SK-N-SH (cell line): ENCODE results near the gene DUS4L. TPM values are rescaled to one million over a fixed set of nuclear protein-coding genes. Genes with fewer than 3 reads are reported as not detected.

ENCODE experiments used
- CTCF ChIA-PET: fragments of 300-600, 350-600 bp; formaldehyde crosslinking; extraction: SDS; loops from one replicate; lab custom pipeline; 2021; lab: Yijun Ruan, JAX
- POLR2A ChIA-PET: fragments of 350-600 bp; sonication (Branson Sonifier 250); formaldehyde crosslinking; extraction: SDS; loops from one replicate; lab custom pipeline; 2020; ENCODE audit warnings: antibody characterized with exemption, inconsistent platforms; lab: Yijun Ruan, JAX
- DNase-seq: peaks from one replicate; pipeline ENCODE4 v3.0.0; 2012
- H2AFZ ChIP-seq: fragments of 200-600 bp; sonication (generic); 2 replicates; pipeline ENCODE4 v1.8.1; 2016; ENCODE audit warnings: antibody characterized with exemption, mild to moderate bottlenecking, low read depth
- H3F3A ChIP-seq: fragments of 200-600 bp; sonication (generic); replicated peaks from 2 replicates; pipeline ENCODE3; 2016; ENCODE audit warnings: antibody characterized with exemption, mild to moderate bottlenecking; ENCODE audit not compliant: insufficient read depth
- H3K27ac ChIP-seq, 2 experiments: fragments of 200-500 bp in 1 of 2; fragments of 200-600 bp in 1 of 2; sonication (Bioruptor generic) in 1 of 2; sonication (generic), shearing (Covaris generic) in 1 of 2; 2 replicates each; pipeline versions ENCODE4 v1.5.1 to v1.6.1; 2014 to 2016; ENCODE audit warnings: low read depth in 2 of 2, inconsistent platforms in 1 of 2, low read length in 1 of 2, mild to moderate bottlenecking in 1 of 2, mixed read lengths in 1 of 2
- H3K27me3 ChIP-seq: fragments of 200-600 bp; sonication (generic), shearing (Covaris generic); 2 replicates; pipeline ENCODE4 v1.6.1; 2016; ENCODE audit warnings: mixed run types; ENCODE audit not compliant: insufficient read depth
- H3K36me3 ChIP-seq, 2 experiments: fragments of 200-500 bp in 1 of 2; fragments of 200-600 bp in 1 of 2; sonication (Bioruptor generic) in 1 of 2; sonication (generic) in 1 of 2; replicated peaks in 1 of 2; 2 replicates each; pipeline versions ENCODE3 to v1.5.1; 2014 to 2016; ENCODE audit warnings: low read length in 1 of 2, mild to moderate bottlenecking in 1 of 2; ENCODE audit not compliant: insufficient read depth in 2 of 2, control insufficient read depth in 1 of 2
- H3K4me1 ChIP-seq, 2 experiments: fragments of 200-500 bp in 1 of 2; fragments of 200-600 bp in 1 of 2; sonication (Bioruptor generic) in 1 of 2; sonication (generic), shearing (Covaris generic) in 1 of 2; 2 replicates each; pipeline versions ENCODE4 v1.5.1 to v1.6.1; 2014 to 2016; ENCODE audit warnings: low read depth in 1 of 2, low read length in 1 of 2, mixed run types in 1 of 2; ENCODE audit not compliant: insufficient read depth in 2 of 2, control insufficient read depth in 1 of 2
- H3K4me2 ChIP-seq: fragments of 200-600 bp; sonication (generic), shearing (Covaris generic); 2 replicates; pipeline ENCODE4 v1.6.1; 2017; ENCODE audit warnings: mixed run types
- H3K4me3 ChIP-seq, 2 experiments: fragments of 200-500 bp in 1 of 2; fragments of 200-600 bp in 1 of 2; sonication (Bioruptor generic) in 1 of 2; sonication (generic), shearing (Covaris generic) in 1 of 2; 2 replicates each; pipeline versions ENCODE4 v1.5.1 to v1.8.1; 2014 to 2016; ENCODE audit warnings: low read depth in 2 of 2, inconsistent platforms in 1 of 2, low read length in 1 of 2, mild to moderate bottlenecking in 1 of 2, mixed read lengths in 1 of 2, moderate library complexity in 1 of 2
- H3K79me2 ChIP-seq: fragments of 200-600 bp; sonication (generic); 2 replicates; pipeline ENCODE4 v1.8.1; 2017; ENCODE audit warnings: mild to moderate bottlenecking; ENCODE audit not compliant: insufficient read depth
- H3K9ac ChIP-seq: fragments of 200-600 bp; sonication (generic); 2 replicates; pipeline ENCODE4 v1.6.1; 2017; ENCODE audit warnings: mixed run types
- H3K9me2 ChIP-seq: fragments of 200-600 bp; sonication (generic); 2 replicates; pipeline ENCODE4 v1.6.1; 2017; ENCODE audit warnings: mixed run types
- H3K9me3 ChIP-seq: fragments of 200-600 bp; sonication (generic); 2 replicates; pipeline ENCODE4 v1.6.1; 2017; ENCODE audit warnings: mixed run types, mild to moderate bottlenecking, moderate library complexity
- H4K20me1 ChIP-seq: fragments of 200-600 bp; sonication (generic); 2 replicates; pipeline ENCODE4 v1.6.1; 2017; ENCODE audit warnings: mild to moderate bottlenecking, mixed run types; ENCODE audit not compliant: insufficient read depth
- CHD2 ChIP-seq: fragments of 150-350 bp; IDR thresholded peaks from 2 replicates; pipeline ENCODE4 v1.6.1; 2018; ENCODE audit warnings: low read length; ENCODE audit not compliant: partially characterized antibody
- EP300 ChIP-seq, 2 experiments: IDR thresholded peaks; 2 replicates each; pipeline versions ENCODE4 v1.4.0 to v1.6.1; 2012; ENCODE audit warnings: borderline replicate concordance in 1 of 2, low read depth in 1 of 2, low read length in 1 of 2
- FOSL2 ChIP-seq: IDR thresholded peaks from 2 replicates; pipeline ENCODE4 v1.4.0; 2012; ENCODE audit warnings: low read depth, mild to moderate bottlenecking, moderate library complexity, borderline replicate concordance
- FOXM1 ChIP-seq: IDR thresholded peaks from 2 replicates; pipeline ENCODE4 v1.4.0; 2012; ENCODE audit warnings: low read depth, mild to moderate bottlenecking
- GABPA ChIP-seq: IDR thresholded peaks from 2 replicates; pipeline ENCODE4 v1.4.0; 2012; ENCODE audit warnings: low read depth, mild to moderate bottlenecking
- GATA2 ChIP-seq: sonication (generic); formaldehyde crosslinking; IDR thresholded peaks from 2 replicates; pipeline ENCODE4 v1.5.0; 2020; ENCODE audit warnings: mild to moderate bottlenecking, missing genetic modification reagents
- JUND ChIP-seq: IDR thresholded peaks from 2 replicates; pipeline ENCODE4 v1.4.0; 2012
- MEF2A ChIP-seq: IDR thresholded peaks from 2 replicates; pipeline ENCODE4 v1.4.0; 2012; ENCODE audit warnings: low read depth, borderline replicate concordance
- NFIC ChIP-seq: IDR thresholded peaks from 2 replicates; pipeline ENCODE4 v1.4.0; 2012; ENCODE audit warnings: borderline replicate concordance
- POLR2AphosphoS5 ChIP-seq: IDR thresholded peaks from 2 replicates; pipeline ENCODE4 v1.6.1; 2012; ENCODE audit warnings: low read depth, low read length
- RAD21 ChIP-seq: IDR thresholded peaks from 2 replicates; pipeline ENCODE4 v1.6.1; 2012; ENCODE audit warnings: mild to moderate bottlenecking, low read length
- RXRA ChIP-seq: IDR thresholded peaks from 2 replicates; pipeline ENCODE4 v1.4.0; 2012; ENCODE audit warnings: low read depth, mild to moderate bottlenecking, borderline replicate concordance
- SIN3A ChIP-seq: IDR thresholded peaks from 2 replicates; pipeline ENCODE4 v1.6.1; 2012; ENCODE audit warnings: low read depth, mild to moderate bottlenecking, low read length, moderate library complexity, borderline replicate concordance
- SMC3 ChIP-seq: IDR thresholded peaks from 2 replicates; pipeline ENCODE4 v1.6.1; 2012; ENCODE audit warnings: low read depth, low read length, improper control_type of control experiment
- TAF1 ChIP-seq: IDR thresholded peaks from 2 replicates; pipeline ENCODE4 v1.6.1; 2012; ENCODE audit warnings: low read depth, mild to moderate bottlenecking, low read length, moderate library complexity, borderline replicate concordance
- TEAD4 ChIP-seq: IDR thresholded peaks from 2 replicates; pipeline ENCODE4 v1.4.0; 2012; ENCODE audit warnings: mild to moderate bottlenecking, borderline replicate concordance; ENCODE audit not compliant: insufficient read depth
- YY1 ChIP-seq: IDR thresholded peaks from 2 replicates; pipeline ENCODE4 v1.4.0; 2012; ENCODE audit warnings: low read depth, mild to moderate bottlenecking
- polyA plus RNA-seq, 3 experiments: library from polyadenylated mRNA; depleted of rRNA; stranded (reverse); fragments of >200 nt; gene quantifications; 2 replicates each; pipeline ENCODE4 v1.2.3, GENCODE V29; 2012
- TF ChIP-seq, protein P1 (sequence below): fragments of 200-600 bp; sonication (generic); IDR thresholded peaks from 2 replicates; pipeline ENCODE4 v1.6.1; 2017; ENCODE audit warnings: antibody characterized with exemption, mild to moderate bottlenecking, moderate library complexity
- TF ChIP-seq, protein P2 (sequence below): fragments of 150-350 bp; IDR thresholded peaks from 2 replicates; pipeline ENCODE4 v1.6.1; 2017; ENCODE audit warnings: antibody characterized with exemption, low read length, low read depth, borderline replicate concordance
- TF ChIP-seq, protein P3 (sequence below): IDR thresholded peaks from 2 replicates; pipeline ENCODE4; 2012
- TF ChIP-seq, protein P4 (sequence below): IDR thresholded peaks from 2 replicates; pipeline ENCODE4 v1.4.0; 2012; ENCODE audit warnings: low read depth

Gene DUS4L
- polyA plus RNA-seq, 1 of the 3 experiments (the other 2 are of a cell fraction) = 9.7 TPM

DNA sequence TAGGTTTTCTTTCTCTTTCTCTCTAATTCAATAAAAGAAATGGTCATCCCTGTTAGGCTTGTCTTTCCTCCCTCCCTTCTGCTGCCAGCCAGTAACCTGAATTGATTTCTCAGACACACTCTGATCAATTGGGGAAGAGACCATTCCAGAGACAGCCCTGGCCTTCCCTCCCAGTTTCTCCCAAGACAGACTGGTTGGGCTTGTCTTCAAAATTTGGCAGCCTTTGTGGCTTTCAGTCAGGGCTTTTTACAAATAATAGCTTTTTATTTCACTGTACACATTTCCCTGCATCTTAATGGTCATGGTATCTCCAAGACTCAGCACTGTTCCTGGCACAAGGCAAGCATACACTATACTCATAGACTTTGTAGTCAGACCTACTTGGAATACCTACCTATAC, 50.2 kb downstream of the DUS4L start:
- H3K9ac ChIP-seq = no peak overlapping the region
- H3K4me3 ChIP-seq = no peak overlapping the region
- peaks cover 11% of the 10 kb centered on the region for H3F3A ChIP-seq
- CTCF ChIA-PET = interaction anchor here (1.0 kb wide), 1 partner anchor 34 kb away, joined by 3 read pairs; the partner anchor contains the start of gene BCAP29
- H2AFZ ChIP-seq = no peak overlapping the region
- no peaks in the 10 kb centered on the region for H4K20me1 ChIP-seq
- 0 out of 2 replicates have a peak, but pooled peaks cover 7% of the 10 kb centered on the region for H3K79me2 ChIP-seq
- H3K4me2 ChIP-seq = peak overlapping the region; percentile 35
- H3K27me3 ChIP-seq = no peaks in the 10 kb centered on the region
- TF ChIP-seq FOXM1 = no peak
- TF ChIP-seq, protein P1, sequence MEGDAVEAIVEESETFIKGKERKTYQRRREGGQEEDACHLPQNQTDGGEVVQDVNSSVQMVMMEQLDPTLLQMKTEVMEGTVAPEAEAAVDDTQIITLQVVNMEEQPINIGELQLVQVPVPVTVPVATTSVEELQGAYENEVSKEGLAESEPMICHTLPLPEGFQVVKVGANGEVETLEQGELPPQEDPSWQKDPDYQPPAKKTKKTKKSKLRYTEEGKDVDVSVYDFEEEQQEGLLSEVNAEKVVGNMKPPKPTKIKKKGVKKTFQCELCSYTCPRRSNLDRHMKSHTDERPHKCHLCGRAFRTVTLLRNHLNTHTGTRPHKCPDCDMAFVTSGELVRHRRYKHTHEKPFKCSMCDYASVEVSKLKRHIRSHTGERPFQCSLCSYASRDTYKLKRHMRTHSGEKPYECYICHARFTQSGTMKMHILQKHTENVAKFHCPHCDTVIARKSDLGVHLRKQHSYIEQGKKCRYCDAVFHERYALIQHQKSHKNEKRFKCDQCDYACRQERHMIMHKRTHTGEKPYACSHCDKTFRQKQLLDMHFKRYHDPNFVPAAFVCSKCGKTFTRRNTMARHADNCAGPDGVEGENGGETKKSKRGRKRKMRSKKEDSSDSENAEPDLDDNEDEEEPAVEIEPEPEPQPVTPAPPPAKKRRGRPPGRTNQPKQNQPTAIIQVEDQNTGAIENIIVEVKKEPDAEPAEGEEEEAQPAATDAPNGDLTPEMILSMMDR = no peak
- TF ChIP-seq MEF2A = no peak
- no peak for TF ChIP-seq POLR2AphosphoS5
- no peak for TF ChIP-seq JUND
- TF ChIP-seq GABPA = no peak
- TF ChIP-seq TAF1 = no peak
- H3K36me3 ChIP-seq = peaks cover 24 to 85% of the 10 kb centered on the region in 2 experiments
- H3K4me1 ChIP-seq = peaks cover 20 to 28% of the 10 kb centered on the region in 2 experiments
- no peaks in the 10 kb centered on the region for H3K9me3 ChIP-seq
- H3K9me2 ChIP-seq = no peaks in the 10 kb centered on the region
- POLR2A ChIA-PET = no interaction called here
- H3K27ac ChIP-seq = peak overlapping the region; percentile 7 to 39; a peak in 2 of 4 replicates
- no peak for DNase-seq

DNA sequence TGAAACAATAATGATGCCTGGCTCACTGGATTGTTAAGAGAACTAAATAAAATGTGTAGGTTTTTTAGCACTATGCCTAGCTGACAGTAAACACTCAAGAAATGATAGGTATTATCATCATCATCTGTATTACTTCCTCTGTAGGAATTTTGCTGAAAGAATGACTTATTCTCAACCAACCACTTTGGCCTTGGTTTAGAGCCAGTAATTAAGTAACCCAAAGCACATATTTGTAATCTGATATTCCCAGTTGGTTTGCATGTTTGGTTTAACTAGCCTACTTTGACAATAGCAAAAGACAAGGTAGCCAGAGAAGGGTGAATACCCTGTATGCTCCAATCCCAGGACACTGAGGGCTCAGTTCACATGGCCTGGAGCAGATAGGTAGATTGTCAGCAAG, 50.7 kb downstream of the DUS4L start:
- peaks cover 29 to 85% of the 10 kb centered on the region in 2 experiments for H3K36me3 ChIP-seq
- H3K4me2 ChIP-seq = peak overlapping the region; percentile 35; the same call in 1 of the 2 replicates
- DNase-seq = no peak
- no peak overlapping the region for H3K9ac ChIP-seq
- POLR2A ChIA-PET = no interaction called here
- no peaks in the 10 kb centered on the region for H3K27me3 ChIP-seq
- H4K20me1 ChIP-seq = no peaks in the 10 kb centered on the region
- no peaks in the 10 kb centered on the region for H3K9me3 ChIP-seq
- H3F3A ChIP-seq = peaks cover 14% of the 10 kb centered on the region
- H3K4me1 ChIP-seq = peaks cover 20 to 23% of the 10 kb centered on the region in 2 experiments
- 0 out of 2 replicates have a peak, but pooled peaks cover 7% of the 10 kb centered on the region for H3K79me2 ChIP-seq
- no peaks in the 10 kb centered on the region for H3K9me2 ChIP-seq
- no peak overlapping the region for H3K4me3 ChIP-seq
- H3K27ac ChIP-seq = peak overlapping the region; percentile 7 to 39; a peak in 2 of 4 replicates
- H2AFZ ChIP-seq = no peak overlapping the region
- CTCF ChIA-PET = interaction anchor here (1.0 kb wide), 1 partner anchor 34 kb away, joined by 3 read pairs; the partner anchor contains the start of gene BCAP29
- peak; percentile 73; the same call in 1 of the 2 replicates for TF ChIP-seq FOSL2
- TF ChIP-seq SMC3 = no peak
- TF ChIP-seq GABPA = no peak
- TF ChIP-seq, protein P2, sequence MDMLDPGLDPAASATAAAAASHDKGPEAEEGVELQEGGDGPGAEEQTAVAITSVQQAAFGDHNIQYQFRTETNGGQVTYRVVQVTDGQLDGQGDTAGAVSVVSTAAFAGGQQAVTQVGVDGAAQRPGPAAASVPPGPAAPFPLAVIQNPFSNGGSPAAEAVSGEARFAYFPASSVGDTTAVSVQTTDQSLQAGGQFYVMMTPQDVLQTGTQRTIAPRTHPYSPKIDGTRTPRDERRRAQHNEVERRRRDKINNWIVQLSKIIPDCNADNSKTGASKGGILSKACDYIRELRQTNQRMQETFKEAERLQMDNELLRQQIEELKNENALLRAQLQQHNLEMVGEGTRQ = no peak
- peak; percentile 61 to 95; a peak in 3 of 4 replicates for TF ChIP-seq EP300 (IDR thresholded peaks at IDR 0.05; ENCODE audit: borderline replicate concordance in 1 of 2, low read depth in 1 of 2, low read length in 1 of 2)
- TF ChIP-seq JUND = peak; percentile 89
- 0 out of 2 replicates have a peak, but pooled peaks have one; percentile 34 for TF ChIP-seq TAF1
- TF ChIP-seq YY1 = no peak
- TF ChIP-seq TEAD4 = peak; percentile 93
- TF ChIP-seq SIN3A = 0 out of 2 replicates have a peak, but pooled peaks have one; percentile 43
- no peak for TF ChIP-seq RAD21
- TF ChIP-seq FOXM1 = peak; percentile 79
- TF ChIP-seq NFIC = peak; percentile 96
- TF ChIP-seq RXRA = peak; percentile 71; the same call in 1 of the 2 replicates
- TF ChIP-seq POLR2AphosphoS5 = peak; percentile 83; the same call in 1 of the 2 replicates
- TF ChIP-seq, protein P3, sequence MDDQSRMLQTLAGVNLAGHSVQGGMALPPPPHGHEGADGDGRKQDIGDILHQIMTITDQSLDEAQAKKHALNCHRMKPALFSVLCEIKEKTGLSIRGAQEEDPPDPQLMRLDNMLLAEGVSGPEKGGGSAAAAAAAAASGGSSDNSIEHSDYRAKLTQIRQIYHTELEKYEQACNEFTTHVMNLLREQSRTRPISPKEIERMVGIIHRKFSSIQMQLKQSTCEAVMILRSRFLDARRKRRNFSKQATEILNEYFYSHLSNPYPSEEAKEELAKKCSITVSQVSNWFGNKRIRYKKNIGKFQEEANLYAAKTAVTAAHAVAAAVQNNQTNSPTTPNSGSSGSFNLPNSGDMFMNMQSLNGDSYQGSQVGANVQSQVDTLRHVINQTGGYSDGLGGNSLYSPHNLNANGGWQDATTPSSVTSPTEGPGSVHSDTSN = peak; percentile 94
- TF ChIP-seq, protein P4, sequence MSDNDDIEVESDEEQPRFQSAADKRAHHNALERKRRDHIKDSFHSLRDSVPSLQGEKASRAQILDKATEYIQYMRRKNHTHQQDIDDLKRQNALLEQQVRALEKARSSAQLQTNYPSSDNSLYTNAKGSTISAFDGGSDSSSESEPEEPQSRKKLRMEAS = no peak; the same call in 1 of the 2 replicates
- no peak for TF ChIP-seq CHD2
- TF ChIP-seq GATA2 (CRISPR knock-in tag) = no peak
- peak; percentile 56 for TF ChIP-seq MEF2A
- TF ChIP-seq, protein P1 = no peak
